ENCODE data around the gene FITM1. TPM values are rescaled to one million over a fixed set of nuclear protein-coding genes. Genes with fewer than 3 reads are reported as not detected.

The FITM1 gene
- total RNA-seq, 6 donors from 2014 or later = 0.63 to 0.89 (median 0.82) TPM; not detected in 2

DNA sequence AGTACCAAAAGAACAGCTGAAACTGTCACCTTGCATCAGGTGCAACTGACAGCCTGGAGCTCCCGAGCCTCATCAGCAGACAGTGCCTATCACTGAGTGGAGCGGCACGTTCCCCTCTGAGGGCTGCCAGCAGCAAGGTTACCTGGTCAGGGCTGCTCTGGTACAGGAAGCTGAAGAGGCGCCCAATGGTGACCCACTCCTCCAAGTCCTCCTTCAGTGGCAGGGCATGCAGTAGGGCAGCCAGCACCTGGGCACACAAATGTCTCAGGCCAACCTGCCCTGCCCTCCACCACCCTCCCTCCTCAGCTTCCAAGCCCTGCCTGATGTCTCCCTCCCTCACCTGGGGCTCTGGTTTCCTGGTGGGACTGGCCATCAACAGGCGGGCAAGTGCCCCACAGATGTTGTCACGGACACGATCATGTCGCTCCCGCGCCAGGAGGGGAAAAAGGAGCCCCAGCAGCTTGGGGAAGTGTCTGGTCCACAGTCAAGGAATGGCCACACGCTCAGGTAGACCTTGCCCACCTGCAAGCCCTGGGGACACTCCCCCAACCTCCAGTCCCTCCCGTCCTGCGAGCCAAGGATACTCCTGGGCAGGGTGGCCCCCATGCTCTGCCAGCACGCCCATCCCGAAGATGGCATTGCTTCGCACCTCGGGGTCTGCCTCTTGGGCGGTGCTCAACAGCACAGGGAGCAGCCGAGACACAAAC, 51.1 kb downstream of the FITM1 start:
- Histone ChIP-seq H3K27ac (no peak overlapping the region), H3K4me3 (no peak overlapping the region), H3K36me3 (peaks cover 14 to 99% (median 94%) of the 10 kb centered on the region in 4 donors), H3K27me3 (no peaks in the 10 kb centered on the region), H3K9me3 (no peaks in the 10 kb centered on the region), H3K4me1 (no peaks in the 10 kb centered on the region)
- DNase-seq (peak in 1 of 2 donors; percentile 62), ATAC-seq (ENCODE audit: low FRiP score in 2 of 2) (no peak)
- TF ChIP-seq EP300 (IDR thresholded peaks at IDR 0.05) (no peak), POLR2AphosphoS5 (IDR thresholded peaks at IDR 0.05) (no peak)
- WGBS, 2 donors = 89 to 91% methylated on average over 7 to 18 of the region's 19 CpGs

Small RNAs within 50 kb of the gene (small RNA-seq; reads per million reads assigned to genes)
- gene IPO4 (0 reads per million in 4 donors), gene IRF9 (0 reads per million in 4 donors), gene RNA5SP383 (0.11 to 0.86 (median 0.28) reads per million in 4 donors)

Other genes with a start within 250 kb of the FITM1 start
- gene DHRS4, start 176.9 kb upstream of the FITM1 start, total RNA-seq = 10 to 100 TPM; 30.3 to 57.9 (median 33.8) TPM
- 10 to 100 TPM; 13.2 to 27.4 (median 18.2) TPM for gene DHRS4L2, start 141.7 kb upstream of the FITM1 start, total RNA-seq
- gene CARMIL3, start 78.7 kb upstream of the FITM1 start, total RNA-seq = 10 to 100 TPM in 1 of 6 donors, 1 to 10 TPM in 3, under 1 TPM in 2; 0.39 to 15.7 (median 1.2) TPM
- gene CPNE6, start 59.1 kb upstream of the FITM1 start, total RNA-seq = not detected
- gene PCK2, start 36.3 kb upstream of the FITM1 start, total RNA-seq = 10 to 100 TPM; 27.2 to 70.3 (median 34.9) TPM
- gene DCAF11, start 15.9 kb upstream of the FITM1 start, total RNA-seq = 100 to 1,000 TPM in 2 of 6 donors, 10 to 100 TPM in 4; 68.4 to 138 (median 95.0) TPM
- 1 to 10 TPM; 2.6 to 9.8 (median 4.4) TPM for gene NRL, start 15.7 kb upstream of the FITM1 start, total RNA-seq
- 100 to 1,000 TPM in 5 of 6 donors, 10 to 100 TPM in 1; 56.6 to 206 (median 142) TPM for gene PSME1, start 5.5 kb downstream of the FITM1 start, total RNA-seq
- 10 to 100 TPM in 5 of 6 donors, 1 to 10 TPM in 1; 8.6 to 13.8 (median 12.0) TPM for gene EMC9, start 10.9 kb downstream of the FITM1 start, total RNA-seq
- gene PSME2, start 16.0 kb downstream of the FITM1 start, total RNA-seq = 100 to 1,000 TPM in 3 of 6 donors, 10 to 100 TPM in 3; 58.5 to 144 (median 84.4) TPM
- gene RNF31, start 16.8 kb downstream of the FITM1 start, total RNA-seq = 100 to 1,000 TPM in 2 of 6 donors, 10 to 100 TPM in 4; 52.1 to 173 (median 63.9) TPM
- 100 to 1,000 TPM in 3 of 6 donors, 10 to 100 TPM in 3; 78.2 to 192 (median 107) TPM for gene IRF9, start 30.6 kb downstream of the FITM1 start, total RNA-seq
- gene REC8, start 41.4 kb downstream of the FITM1 start, total RNA-seq = 10 to 100 TPM; 16.0 to 76.5 (median 29.4) TPM
- 10 to 100 TPM; 20.8 to 50.3 (median 35.2) TPM for gene IPO4, start 58.2 kb downstream of the FITM1 start, total RNA-seq
- gene TM9SF1, start 64.8 kb downstream of the FITM1 start, total RNA-seq = 10 to 100 TPM; 15.7 to 75.4 (median 53.8) TPM
- gene TSSK4, start 75.0 kb downstream of the FITM1 start, total RNA-seq = 1 to 10 TPM in 1 of 6 donors, not detected in 5; 1.3 TPM
- gene CHMP4A, start 82.8 kb downstream of the FITM1 start, total RNA-seq = 100 to 1,000 TPM in 1 of 6 donors, 10 to 100 TPM in 5; 39.9 to 112 (median 61.5) TPM
- 10 to 100 TPM in 4 of 6 donors, 1 to 10 TPM in 2; 8.1 to 21.1 (median 12.7) TPM for gene MDP1, start 85.4 kb downstream of the FITM1 start, total RNA-seq
- 100 to 1,000 TPM in 4 of 6 donors, 10 to 100 TPM in 2; 39.8 to 144 (median 121) TPM for gene NEDD8, start 101.7 kb downstream of the FITM1 start, total RNA-seq
- 10 to 100 TPM; 26.2 to 76.9 (median 47.2) TPM for gene GMPR2, start 102.3 kb downstream of the FITM1 start, total RNA-seq
- gene TINF2, start 112.0 kb downstream of the FITM1 start, total RNA-seq = 100 to 1,000 TPM in 1 of 6 donors, 10 to 100 TPM in 5; 46.1 to 109 (median 86.4) TPM
- gene TGM1, start 132.5 kb downstream of the FITM1 start, total RNA-seq = 10 to 100 TPM in 4 of 6 donors, 1 to 10 TPM in 2; 9.1 to 29.2 (median 11.1) TPM
- gene RABGGTA, start 140.9 kb downstream of the FITM1 start, total RNA-seq = 100 to 1,000 TPM in 1 of 6 donors, 10 to 100 TPM in 5; 22.7 to 125 (median 58.9) TPM
- gene DHRS1, start 169.1 kb downstream of the FITM1 start, total RNA-seq = 10 to 100 TPM; 23.0 to 60.3 (median 32.8) TPM
- 10 to 100 TPM; 13.3 to 31.4 (median 22.6) TPM for gene NOP9, start 169.2 kb downstream of the FITM1 start, total RNA-seq
- 10 to 100 TPM in 5 of 6 donors, 1 to 10 TPM in 1; 9.4 to 14.8 (median 12.8) TPM for gene CIDEB, start 177.3 kb downstream of the FITM1 start, total RNA-seq
- 10 to 100 TPM in 4 of 6 donors, 1 to 10 TPM in 2; 6.2 to 49.2 (median 10.9) TPM for gene LTB4R2, start 179.5 kb downstream of the FITM1 start, total RNA-seq
- gene LTB4R, start 180.8 kb downstream of the FITM1 start, total RNA-seq = 10 to 100 TPM; 11.1 to 71.2 (median 17.7) TPM
- gene ADCY4, start 204.4 kb downstream of the FITM1 start, total RNA-seq = 100 to 1,000 TPM in 2 of 6 donors, 10 to 100 TPM in 4; 22.4 to 159 (median 43.7) TPM
- gene RIPK3, start 209.3 kb downstream of the FITM1 start, total RNA-seq = 10 to 100 TPM; 16.1 to 92.2 (median 29.1) TPM
- gene NFATC4, start 237.5 kb downstream of the FITM1 start, total RNA-seq = 10 to 100 TPM in 5 of 6 donors, 1 to 10 TPM in 1; 8.5 to 98.5 (median 42.1) TPM